CD4-positive, alpha-beta T cell treated with Interleukin-15 for 4 hours (primary cell): ENCODE measurements around the gene RBM41.

Experiments used
- DNase-seq: peaks from one replicate; pipeline ENCODE4 v3.0.0-alpha.2; 2020; ENCODE audit warnings: low spot score

RBM41 gene

DNA sequence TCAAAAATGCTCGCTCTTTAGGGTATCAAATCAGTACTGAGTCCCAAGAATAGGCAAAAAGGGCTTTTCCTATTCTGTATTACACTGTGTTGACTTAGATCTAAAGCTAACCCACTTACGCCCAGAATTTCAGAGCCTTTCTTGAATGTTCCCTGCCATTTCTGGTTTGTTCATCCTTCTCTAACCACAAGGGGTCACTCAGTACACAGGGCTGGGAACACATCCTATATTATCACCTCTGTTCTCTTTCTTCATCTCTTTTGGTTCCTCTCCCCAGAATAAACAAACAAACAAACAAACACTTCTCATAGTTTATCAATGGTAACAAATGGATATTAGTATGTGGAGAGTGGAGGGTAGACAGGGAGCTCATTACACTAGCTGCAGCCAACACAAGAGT is 93.1 kb downstream of the RBM41 start:
- DNase-seq = peak; percentile 1

- DNase-seq = no peak
Observed at GRCh38 chrX:107014936-107015335, 103.7 kb downstream of the RBM41 start.
